Endometrial microvascular endothelial cells (primary cell): ENCODE results near the gene ERCC6L2. TPM values are rescaled to one million over a fixed set of nuclear protein-coding genes. Genes with fewer than 3 reads are reported as not detected.

ENCODE experiments used
- in situ Hi-C: cut with HindIII; loops from 2 replicates; pipeline ENCODE4 v1.10.0; 2017; ENCODE audit warnings: low sequenced_read_pairs, low pct_unique_long_range_greater_than_20kb; ENCODE audit errors: inconsistent ontology term
- total RNA-seq: library from RNA; depleted of rRNA; stranded (reverse); fragments of >200 nt; gene quantifications from one replicate; pipeline ENCODE4 v1.2.3, GENCODE V29; 2015; ENCODE audit errors: inconsistent ontology term

The ERCC6L2 gene
- total RNA-seq, 1 donor from 2014 or later = 37.2 TPM

- in situ Hi-C loops = no loop called here
Observed at GRCh38 chr9:95907794-95908193, 32.3 kb downstream of the ERCC6L2 start.

DNA sequence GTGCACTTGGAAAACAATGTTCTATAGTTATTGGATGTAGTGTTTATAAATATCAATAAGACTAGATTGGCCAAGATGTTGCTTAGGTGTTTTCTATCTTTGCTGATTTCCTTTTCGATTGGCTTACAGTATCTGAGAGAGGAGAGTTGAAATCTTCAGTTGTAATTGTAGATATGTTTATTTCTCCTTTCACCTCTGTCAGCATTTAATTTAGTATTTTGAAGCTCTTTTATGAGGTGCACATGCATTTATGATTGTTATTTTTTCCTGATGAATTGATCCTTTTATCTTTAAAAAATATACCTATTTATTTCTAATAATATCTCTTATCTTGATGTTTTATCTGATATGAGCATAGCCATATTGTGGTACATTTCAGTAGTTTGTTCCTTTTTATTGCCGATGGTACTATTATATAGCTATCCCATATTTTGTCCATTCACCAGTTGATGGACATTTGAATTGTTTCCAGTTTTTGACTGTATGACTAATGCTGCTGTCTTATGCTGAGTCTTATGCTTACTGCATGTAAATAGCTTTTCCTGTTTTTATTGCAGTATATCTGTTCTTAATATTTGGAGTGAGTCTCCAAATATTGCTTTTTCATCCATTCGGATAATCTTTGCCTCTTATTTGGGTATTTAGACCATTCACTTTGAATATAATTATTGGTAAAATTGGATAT lies 34.7 kb downstream of the ERCC6L2 start:
- in situ Hi-C loops = no loop called here

GRCh38 chr9:95910770-95911340 lies 35.4 kb downstream of the ERCC6L2 start:
- in situ Hi-C loops = no loop called here

GRCh38 chr9:95912773-95913172 lies 37.3 kb downstream of the ERCC6L2 start:
- in situ Hi-C loops = no loop called here

GRCh38 chr9:95920017-95920416 lies 44.5 kb downstream of the ERCC6L2 start:
- in situ Hi-C loops = no loop called here

GRCh38 chr9:95923794-95924193 lies 48.3 kb downstream of the ERCC6L2 start:
- in situ Hi-C loops = no loop called here

- in situ Hi-C loops = no loop called here
Observed at GRCh38 chr9:95924987-95925386, 49.5 kb downstream of the ERCC6L2 start.

- in situ Hi-C loops = no loop called here
Observed at GRCh38 chr9:95927271-95928004, 51.9 kb downstream of the ERCC6L2 start.

DNA sequence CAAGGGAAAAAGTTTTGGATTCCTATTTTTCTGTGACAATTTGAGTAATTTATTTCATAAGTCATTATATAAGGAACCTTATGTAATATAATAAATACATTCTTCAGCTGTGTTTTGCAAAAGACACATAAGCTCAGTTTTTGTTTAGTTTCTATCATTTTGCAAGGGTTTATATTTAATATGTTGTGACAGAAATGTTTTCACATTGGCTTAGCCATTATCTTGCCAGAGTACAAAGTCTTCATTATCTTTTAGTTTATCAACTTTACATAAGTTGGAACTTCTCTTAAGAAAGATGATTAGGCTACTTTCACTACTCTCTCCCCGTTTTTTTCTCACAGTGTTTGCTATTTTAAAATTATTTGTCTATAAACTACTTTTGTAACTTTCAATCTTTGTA lies 54.8 kb downstream of the ERCC6L2 start:
- in situ Hi-C loops = no loop called here

- in situ Hi-C loops = no loop called here
Observed at GRCh38 chr9:95935861-95936578, 60.5 kb downstream of the ERCC6L2 start.

DNA sequence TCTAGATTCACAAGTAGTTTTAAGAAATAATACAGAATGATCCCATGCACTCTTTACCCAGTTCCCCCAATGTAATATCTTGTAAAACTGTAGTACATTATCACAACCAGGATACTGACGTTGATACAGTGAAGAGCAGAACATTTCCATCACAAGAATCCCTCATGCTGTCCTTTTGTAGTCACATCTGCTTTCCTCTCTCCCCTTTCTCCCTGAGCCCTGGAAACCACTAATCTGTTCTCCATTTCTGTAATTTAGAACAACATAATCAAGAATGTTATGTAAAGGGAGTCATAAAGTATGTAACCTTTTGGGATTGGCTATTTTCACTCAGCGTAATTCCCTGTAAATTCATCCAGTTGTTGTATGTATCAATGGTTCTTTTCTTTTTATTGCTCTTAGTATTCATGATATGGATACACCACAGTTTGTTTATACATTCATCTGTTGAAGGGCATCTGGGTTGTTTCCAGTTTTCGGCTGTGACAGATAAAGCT lies 61.1 kb downstream of the ERCC6L2 start:
- in situ Hi-C loops = no loop called here

- in situ Hi-C loops = no loop called here
Observed at GRCh38 chr9:95937131-95937530, 61.6 kb downstream of the ERCC6L2 start.

GRCh38 chr9:95938724-95939123 lies 63.2 kb downstream of the ERCC6L2 start:
- in situ Hi-C loops = no loop called here

DNA sequence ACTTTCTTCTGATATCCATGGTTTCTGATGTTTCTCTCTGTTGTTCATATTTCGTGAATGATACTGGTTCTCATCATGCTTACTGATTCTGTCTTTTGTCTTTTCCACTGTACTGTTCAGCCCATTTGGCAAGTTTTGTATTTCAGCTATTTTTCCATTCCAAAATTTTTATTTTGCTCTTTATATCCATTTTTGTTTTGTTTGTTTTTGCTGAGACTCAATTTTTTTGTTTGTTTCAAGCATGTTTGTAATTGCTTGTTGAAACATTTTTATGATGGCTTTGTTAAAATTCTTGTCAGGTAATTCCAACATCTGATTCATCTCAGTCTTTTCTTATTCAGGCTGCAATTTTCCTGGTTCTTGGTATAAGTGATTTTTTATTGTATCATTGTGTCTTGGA lies 64.0 kb downstream of the ERCC6L2 start:
- in situ Hi-C loops = no loop called here

DNA sequence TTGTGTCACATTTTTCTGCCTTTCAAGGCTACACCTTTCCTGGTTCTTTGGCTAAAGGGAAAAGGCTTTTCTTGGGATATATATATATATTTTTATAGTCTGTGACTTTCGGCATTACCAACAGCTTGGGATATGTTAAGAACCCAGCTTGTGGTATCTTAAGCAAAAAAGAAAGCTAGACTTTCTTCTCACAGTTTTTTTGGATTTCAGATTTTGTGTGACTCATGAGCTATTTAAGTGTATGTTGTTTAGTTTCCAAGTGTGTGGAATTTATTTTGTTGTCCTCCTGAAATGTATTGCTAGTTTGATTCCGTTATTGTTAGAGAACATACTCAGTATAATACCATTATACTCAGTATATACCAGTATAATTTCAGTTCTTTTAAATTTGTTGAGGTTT lies 64.8 kb downstream of the ERCC6L2 start:
- in situ Hi-C loops = no loop called here

GRCh38 chr9:95942016-95942415 lies 66.5 kb downstream of the ERCC6L2 start:
- in situ Hi-C loops = no loop called here

- in situ Hi-C loops = no loop called here
Observed at GRCh38 chr9:95947118-95947517, 71.6 kb downstream of the ERCC6L2 start.

DNA sequence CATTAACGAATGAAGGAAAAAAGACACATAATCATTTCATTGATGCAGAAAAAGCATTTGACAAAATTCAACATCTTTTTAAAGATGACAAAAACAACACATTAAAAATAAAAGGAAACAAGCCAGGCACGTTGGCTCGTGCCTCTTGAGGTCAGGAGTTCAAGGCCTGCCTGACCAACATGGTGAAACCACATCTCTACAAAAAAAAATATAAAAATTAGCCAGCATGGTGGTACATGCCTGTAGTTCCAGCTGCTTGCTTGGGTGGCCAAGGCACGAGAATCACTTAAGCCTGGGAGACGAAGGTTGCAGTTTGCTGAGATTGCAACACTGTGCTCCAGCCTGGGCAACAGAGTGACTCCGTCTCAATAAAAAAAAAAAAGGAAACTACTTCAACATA lies 77.0 kb downstream of the ERCC6L2 start:
- in situ Hi-C loops = no loop called here

DNA sequence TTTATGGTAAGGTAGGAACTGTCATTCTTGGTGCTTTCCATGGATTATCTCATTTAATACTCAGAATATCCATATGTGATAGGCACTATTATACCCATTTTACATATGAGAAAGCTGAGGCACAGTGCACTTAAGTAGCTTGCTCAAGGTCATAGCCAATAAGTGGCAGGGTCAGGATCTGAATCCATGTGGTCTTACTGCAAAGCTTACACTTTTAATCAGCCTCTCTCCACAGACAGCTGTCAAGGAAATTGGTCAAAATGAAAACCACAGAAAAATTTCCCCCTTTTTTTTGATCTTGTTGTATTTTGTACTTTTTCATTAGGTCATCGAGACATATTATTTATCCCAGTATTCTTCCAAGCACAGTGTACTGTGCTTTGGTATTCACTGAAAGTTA lies 78.5 kb downstream of the ERCC6L2 start:
- in situ Hi-C loops = no loop called here
